NCI-H2171 (cell line): ENCODE results near the gene DYNLT2B.
"Not testable (repeated sequence)": the region's sequence is repeated elsewhere in the genome, so short reads cannot be mapped to it uniquely, and the experiment has no call there.

ENCODE experiments used
- DNase-seq: peaks from one replicate; lab custom pipeline; 2025; lab: John Stamatoyannopoulos, UW

Gene DYNLT2B

GRCh38 chr3:196272826-196273225 is 45.2 kb downstream of the DYNLT2B start:
- DNase-seq: no peak

- DNase-seq: no peak
Observed at GRCh38 chr3:196270499-196270898, 47.5 kb downstream of the DYNLT2B start.

- DNase-seq: no peak
Observed at GRCh38 chr3:196268284-196269163, 49.5 kb downstream of the DYNLT2B start.

- no peak for DNase-seq
Observed at GRCh38 chr3:196263819-196264218, 54.2 kb downstream of the DYNLT2B start.

GRCh38 chr3:196260784-196261183 is 57.3 kb downstream of the DYNLT2B start:
- DNase-seq: no peak

- no peak for DNase-seq
Observed at GRCh38 chr3:196255776-196256175, 62.3 kb downstream of the DYNLT2B start.

GRCh38 chr3:196254376-196255283 is 63.4 kb downstream of the DYNLT2B start:
- DNase-seq: no peak

GRCh38 chr3:196251918-196252317 is 66.1 kb downstream of the DYNLT2B start:
- DNase-seq: no peak

- no peak for DNase-seq
Observed at GRCh38 chr3:196246612-196247308, 71.3 kb downstream of the DYNLT2B start.

- not testable (repeated sequence) for DNase-seq
Observed at GRCh38 chr3:196244166-196244565, 73.9 kb downstream of the DYNLT2B start.

GRCh38 chr3:196241704-196242103 is 76.3 kb downstream of the DYNLT2B start:
- no peak for DNase-seq
